IPS DF 4.7 (cell line): Measurements from ENCODE around the gene CCDC3.
"Not testable (repeated sequence)": the region's sequence is repeated elsewhere in the genome, so short reads cannot be mapped to it uniquely, and the experiment has no call there.

ENCODE experiments used
- DNase-seq: peaks from one replicate; pipeline ENCODE4 v3.0.0-alpha.2; 2013; ENCODE audit warnings: low spot score; ENCODE audit errors: extremely low read depth

The CCDC3 gene

GRCh38 chr10:13001041-13001886 is at the start of gene CCDC3:
Gene CCDC3, minus strand, starts transcription at chr10:13001713. Its CDS starts 143 bp downstream, at chr10:13001570.
- no peak for DNase-seq

- no peak for DNase-seq
These were observed 49.7 kb upstream of the CCDC3 start for GRCh38 chr10:13051126-13051694.

- no peak for DNase-seq
These were observed 48.4 kb upstream of the CCDC3 start for GRCh38 chr10:13049774-13050420.

- DNase-seq = no peak
These were observed 47.2 kb upstream of the CCDC3 start for GRCh38 chr10:13048762-13049161.

- DNase-seq = no peak
These were observed 46.2 kb upstream of the CCDC3 start for GRCh38 chr10:13047529-13048206.

GRCh38 chr10:13046851-13047528 is 45.5 kb upstream of the CCDC3 start:
- no peak for DNase-seq

GRCh38 chr10:13043520-13043919 is 42.0 kb upstream of the CCDC3 start:
- DNase-seq = no peak

GRCh38 chr10:13039761-13040160 is 38.2 kb upstream of the CCDC3 start:
- DNase-seq = no peak

- no peak for DNase-seq
These were observed 36.9 kb upstream of the CCDC3 start for GRCh38 chr10:13038391-13038790.

- DNase-seq = no peak
These were observed 36.3 kb upstream of the CCDC3 start for GRCh38 chr10:13037832-13038231.

- DNase-seq = no peak
These were observed 35.3 kb upstream of the CCDC3 start for GRCh38 chr10:13036841-13037240.

GRCh38 chr10:13035731-13036130 is 34.2 kb upstream of the CCDC3 start:
- not testable (repeated sequence) for DNase-seq

GRCh38 chr10:13026873-13027272 is 25.4 kb upstream of the CCDC3 start:
- DNase-seq = no peak

- no peak for DNase-seq
These were observed 22.2 kb upstream of the CCDC3 start for GRCh38 chr10:13023754-13024153.

GRCh38 chr10:13019280-13019679 is 17.8 kb upstream of the CCDC3 start:
- DNase-seq = no peak

GRCh38 chr10:13018171-13018570 is 16.7 kb upstream of the CCDC3 start:
- DNase-seq = no peak

GRCh38 chr10:13016886-13017285 is 15.4 kb upstream of the CCDC3 start:
- DNase-seq = no peak

GRCh38 chr10:13016426-13016825 is 14.9 kb upstream of the CCDC3 start:
- DNase-seq = no peak

- DNase-seq = no peak
These were observed 4.5 kb upstream of the CCDC3 start for GRCh38 chr10:13006037-13006436.

GRCh38 chr10:13003759-13004158 is 2.2 kb upstream of the CCDC3 start:
- DNase-seq = no peak

- DNase-seq = no peak
These were observed 1.5 kb upstream of the CCDC3 start for GRCh38 chr10:13003004-13003403.
